Keratinocyte (primary cell): ENCODE measurements around the gene KHNYN.

ENCODE experiments used
- CTCF ChIP-seq, 3 experiments: IDR thresholded peaks in 1 of 3; conservative IDR thresholded peaks in 1 of 3; optimal IDR thresholded peaks in 1 of 3; 2 replicates in 2 of 3; 3 replicates in 1 of 3; pipeline versions ENCODE3 to v1.5.1; 2011; ENCODE audit warnings: low read length in 3 of 3, mild to moderate bottlenecking in 3 of 3, moderate library complexity in 2 of 3, control low read depth in 1 of 3, inconsistent platforms in 1 of 3; ENCODE audit not compliant: insufficient read depth in 2 of 3; ENCODE audit errors: extremely low read depth in 1 of 3
- EZH2 ChIP-seq: IDR thresholded peaks from one replicate; pipeline ENCODE4 v1.6.1; 2012; ENCODE audit warnings: inconsistent platforms, mild to moderate bottlenecking, low read length, moderate library complexity

- TF ChIP-seq CTCF (optimal IDR thresholded peaks at IDR 0.05 in 1 of 3, IDR thresholded peaks at IDR 0.05 in 1 of 3, conservative IDR thresholded peaks at IDR 0.05 in 1 of 3; ENCODE audit: extremely low read depth in 1 of 3, insufficient read depth in 2 of 3, low read length in 3 of 3): no peak
- no peak for TF ChIP-seq EZH2
These were observed 54.0 kb downstream of the KHNYN start for GRCh38 chr14:24483604-24484252.
